ENCODE data around the gene SMAP1. TPM values are rescaled to one million over a fixed set of nuclear protein-coding genes. Genes with fewer than 3 reads are reported as not detected.

SMAP1 gene
- total RNA-seq, 1 donor from 2014 or later, result 12.4 TPM

GRCh38 chr6:70790483-70791224, 123.0 kb downstream of the SMAP1 start:
- H3K4me3 ChIP-seq (ENCODE audit: low read depth, low read length), result no peak overlapping the region
- FAIRE-seq, result no peak
- H3K27me3 ChIP-seq (ENCODE audit: control insufficient read depth, insufficient read depth, low read length), result no peaks in the 10 kb centered on the region
- no peaks in the 10 kb centered on the region for H3K36me3 ChIP-seq (ENCODE audit: control insufficient read depth, insufficient read depth, low read length)
- no peak for DNase-seq (ENCODE audit: low read depth)
- TF ChIP-seq, protein P1, sequence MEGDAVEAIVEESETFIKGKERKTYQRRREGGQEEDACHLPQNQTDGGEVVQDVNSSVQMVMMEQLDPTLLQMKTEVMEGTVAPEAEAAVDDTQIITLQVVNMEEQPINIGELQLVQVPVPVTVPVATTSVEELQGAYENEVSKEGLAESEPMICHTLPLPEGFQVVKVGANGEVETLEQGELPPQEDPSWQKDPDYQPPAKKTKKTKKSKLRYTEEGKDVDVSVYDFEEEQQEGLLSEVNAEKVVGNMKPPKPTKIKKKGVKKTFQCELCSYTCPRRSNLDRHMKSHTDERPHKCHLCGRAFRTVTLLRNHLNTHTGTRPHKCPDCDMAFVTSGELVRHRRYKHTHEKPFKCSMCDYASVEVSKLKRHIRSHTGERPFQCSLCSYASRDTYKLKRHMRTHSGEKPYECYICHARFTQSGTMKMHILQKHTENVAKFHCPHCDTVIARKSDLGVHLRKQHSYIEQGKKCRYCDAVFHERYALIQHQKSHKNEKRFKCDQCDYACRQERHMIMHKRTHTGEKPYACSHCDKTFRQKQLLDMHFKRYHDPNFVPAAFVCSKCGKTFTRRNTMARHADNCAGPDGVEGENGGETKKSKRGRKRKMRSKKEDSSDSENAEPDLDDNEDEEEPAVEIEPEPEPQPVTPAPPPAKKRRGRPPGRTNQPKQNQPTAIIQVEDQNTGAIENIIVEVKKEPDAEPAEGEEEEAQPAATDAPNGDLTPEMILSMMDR (IDR thresholded peaks at IDR 0.05; ENCODE audit: insufficient read depth, low read length, severe bottlenecking), result no peak

DNA sequence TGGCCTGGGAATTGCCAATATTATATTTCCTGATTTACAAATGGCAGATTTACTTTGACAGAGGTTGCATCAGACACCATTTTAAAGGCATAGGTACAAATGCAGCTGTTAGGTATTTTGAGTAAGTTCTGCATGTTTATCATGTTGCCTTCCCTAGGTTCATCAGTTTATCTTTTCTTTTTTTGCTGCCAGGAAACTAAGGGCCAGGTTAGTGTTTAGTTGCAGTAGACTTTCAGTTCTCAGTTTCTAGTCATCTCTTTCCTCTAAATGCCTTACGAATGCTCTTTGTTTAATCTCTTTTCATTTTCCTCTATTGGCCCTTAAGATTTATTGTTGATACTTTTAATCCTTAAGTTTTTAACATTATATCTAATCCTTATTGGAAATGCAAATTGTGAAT, 129.9 kb downstream of the SMAP1 start:
- Histone ChIP-seq H3K36me3 (ENCODE audit: control insufficient read depth, insufficient read depth, low read length) (no peaks in the 10 kb centered on the region), H3K27me3 (ENCODE audit: control insufficient read depth, insufficient read depth, low read length) (no peaks in the 10 kb centered on the region), H3K4me3 (ENCODE audit: low read depth, low read length) (no peak overlapping the region)
- DNase-seq (ENCODE audit: low read depth) (no peak), FAIRE-seq (no peak)
- TF ChIP-seq, protein P1 (IDR thresholded peaks at IDR 0.05; ENCODE audit: insufficient read depth, low read length, severe bottlenecking), result no peak

DNA sequence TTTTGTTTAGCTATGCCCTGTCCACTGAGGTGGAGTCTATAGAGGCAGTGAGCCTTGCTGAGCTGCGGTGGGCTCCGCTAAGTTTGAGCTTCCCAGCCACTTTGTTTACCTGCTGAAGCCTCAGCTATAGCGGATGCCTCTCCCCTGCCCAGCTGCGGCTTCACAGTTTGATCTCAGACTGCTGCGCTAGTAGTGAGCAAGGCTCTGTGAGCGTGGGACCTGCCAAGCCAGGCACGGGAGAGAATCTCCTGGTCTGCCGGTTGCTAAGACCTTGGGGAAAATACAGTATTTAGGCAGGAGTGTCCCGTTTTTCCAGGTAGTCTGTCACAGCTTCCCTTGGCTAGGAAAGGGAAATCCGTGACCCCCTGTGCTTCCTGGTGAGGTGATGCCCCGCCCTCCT, 138.4 kb downstream of the SMAP1 start:
- no peaks in the 10 kb centered on the region for H3K27me3 ChIP-seq (ENCODE audit: control insufficient read depth, insufficient read depth, low read length)
- DNase-seq (ENCODE audit: low read depth), result no peak
- TF ChIP-seq, protein P1 (IDR thresholded peaks at IDR 0.05; ENCODE audit: insufficient read depth, low read length, severe bottlenecking), result no peak
- no peaks in the 10 kb centered on the region for H3K36me3 ChIP-seq (ENCODE audit: control insufficient read depth, insufficient read depth, low read length)
- no peak for FAIRE-seq
- no peak overlapping the region for H3K4me3 ChIP-seq (ENCODE audit: low read depth, low read length)

GRCh38 chr6:70811788-70812187, 144.1 kb downstream of the SMAP1 start:
- H3K4me3 ChIP-seq (ENCODE audit: low read depth, low read length), result no peak overlapping the region
- H3K36me3 ChIP-seq (ENCODE audit: control insufficient read depth, insufficient read depth, low read length), result no peaks in the 10 kb centered on the region
- TF ChIP-seq, protein P1 (IDR thresholded peaks at IDR 0.05; ENCODE audit: insufficient read depth, low read length, severe bottlenecking), result no peak
- FAIRE-seq (no peak), DNase-seq (ENCODE audit: low read depth) (peak; percentile 77)
- H3K27me3 ChIP-seq (ENCODE audit: control insufficient read depth, insufficient read depth, low read length), result no peaks in the 10 kb centered on the region

- DNase-seq (ENCODE audit: low read depth), result no peak
Measured at GRCh38 chr6:70813885-70814284, 146.2 kb downstream of the SMAP1 start.

More at GRCh38 chr6:70813885-70814284, 146.2 kb downstream of the SMAP1 start:
- no peak for FAIRE-seq
- Histone ChIP-seq H3K4me3 (ENCODE audit: low read depth, low read length) (no peak overlapping the region), H3K27me3 (ENCODE audit: control insufficient read depth, insufficient read depth, low read length) (no peaks in the 10 kb centered on the region), H3K36me3 (ENCODE audit: control insufficient read depth, insufficient read depth, low read length) (no peaks in the 10 kb centered on the region)
- TF ChIP-seq, protein P1 (IDR thresholded peaks at IDR 0.05; ENCODE audit: insufficient read depth, low read length, severe bottlenecking), result no peak

Data from bronchial epithelial cell (primary cell).